ENCODE data around the gene PADI1.

PADI1 gene

DNA sequence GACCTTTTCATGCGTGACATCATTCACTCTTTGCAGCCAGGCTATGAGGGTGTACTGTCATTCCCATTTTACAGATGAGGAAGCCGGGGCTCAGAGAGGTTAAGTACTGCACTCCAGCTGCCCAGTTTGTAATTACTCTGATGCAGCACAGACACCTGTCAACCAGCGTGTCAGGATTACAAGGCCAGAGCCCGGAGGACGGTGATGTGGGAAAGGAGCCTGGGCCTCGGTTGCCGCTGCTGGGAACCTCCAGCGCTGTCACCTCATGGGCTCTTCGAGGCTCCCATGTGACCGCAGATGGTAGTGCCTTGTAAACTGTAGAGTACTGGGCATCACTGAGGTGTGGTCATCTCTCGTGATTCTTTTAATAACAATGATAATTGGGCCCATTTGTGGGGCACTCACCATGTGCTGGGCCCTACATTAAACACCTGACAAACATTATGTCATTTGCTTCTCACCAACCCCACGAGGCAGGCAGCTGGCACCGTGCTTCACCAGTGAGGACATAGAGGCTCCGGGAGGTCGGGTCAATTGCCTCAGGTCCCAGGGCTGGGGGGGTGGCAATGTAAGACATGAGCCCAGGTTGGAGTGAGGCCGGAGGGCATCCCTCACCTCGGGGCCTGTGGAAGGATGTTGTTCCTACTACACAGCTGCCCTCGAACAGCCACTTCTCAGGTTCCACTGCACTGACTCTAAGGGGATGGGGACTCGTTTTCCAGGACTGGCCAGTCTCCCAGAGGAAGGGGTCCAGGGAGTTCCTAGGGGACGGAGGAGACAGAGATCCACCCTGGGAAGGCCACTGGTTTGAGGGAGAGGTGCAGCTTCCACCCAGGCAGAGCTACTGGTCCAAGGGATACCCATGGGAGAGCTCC, 42.8 kb upstream of the PADI1 start:
- TF ChIP-seq, protein P1, sequence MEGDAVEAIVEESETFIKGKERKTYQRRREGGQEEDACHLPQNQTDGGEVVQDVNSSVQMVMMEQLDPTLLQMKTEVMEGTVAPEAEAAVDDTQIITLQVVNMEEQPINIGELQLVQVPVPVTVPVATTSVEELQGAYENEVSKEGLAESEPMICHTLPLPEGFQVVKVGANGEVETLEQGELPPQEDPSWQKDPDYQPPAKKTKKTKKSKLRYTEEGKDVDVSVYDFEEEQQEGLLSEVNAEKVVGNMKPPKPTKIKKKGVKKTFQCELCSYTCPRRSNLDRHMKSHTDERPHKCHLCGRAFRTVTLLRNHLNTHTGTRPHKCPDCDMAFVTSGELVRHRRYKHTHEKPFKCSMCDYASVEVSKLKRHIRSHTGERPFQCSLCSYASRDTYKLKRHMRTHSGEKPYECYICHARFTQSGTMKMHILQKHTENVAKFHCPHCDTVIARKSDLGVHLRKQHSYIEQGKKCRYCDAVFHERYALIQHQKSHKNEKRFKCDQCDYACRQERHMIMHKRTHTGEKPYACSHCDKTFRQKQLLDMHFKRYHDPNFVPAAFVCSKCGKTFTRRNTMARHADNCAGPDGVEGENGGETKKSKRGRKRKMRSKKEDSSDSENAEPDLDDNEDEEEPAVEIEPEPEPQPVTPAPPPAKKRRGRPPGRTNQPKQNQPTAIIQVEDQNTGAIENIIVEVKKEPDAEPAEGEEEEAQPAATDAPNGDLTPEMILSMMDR (IDR thresholded peaks at IDR 0.05), result no peak
- peaks cover 7% of the 10 kb centered on the region for H3K4me1 Mint-ChIP-seq
- peaks cover 11% of the 10 kb centered on the region for H3K9me3 Mint-ChIP-seq
- peak overlapping the region; percentile 61 for H3K27ac Mint-ChIP-seq
- H3K27me3 Mint-ChIP-seq (ENCODE audit: low read depth, poor library complexity), result peaks cover 18% of the 10 kb centered on the region
- DNase-seq, result no peak
- H3K36me3 Mint-ChIP-seq (ENCODE audit: low read depth), result no peaks in the 10 kb centered on the region
- H3K4me3 Mint-ChIP-seq, result no peak overlapping the region

DNA sequence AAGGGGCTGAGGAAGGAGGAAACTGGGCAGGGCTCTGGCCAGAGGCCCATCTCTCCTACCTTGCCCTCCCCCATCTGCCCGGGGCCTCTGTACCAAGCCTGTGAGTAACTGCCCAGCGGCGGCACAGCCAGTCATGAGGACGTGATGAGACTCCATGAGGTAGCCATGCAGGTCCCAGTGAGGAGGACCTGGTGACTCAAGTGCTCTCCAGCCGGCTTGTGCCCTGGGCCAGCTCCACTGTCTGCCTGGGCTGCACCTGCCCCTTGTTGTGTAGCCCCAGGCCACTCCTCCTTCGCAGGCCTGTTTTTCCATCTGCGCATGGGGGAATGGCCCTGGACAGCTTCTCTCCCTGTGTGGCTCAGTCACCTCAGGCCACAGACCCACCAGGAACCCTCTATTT, 42.0 kb upstream of the PADI1 start:
- TF ChIP-seq, protein P1 (IDR thresholded peaks at IDR 0.05), result no peak
- H3K27me3 Mint-ChIP-seq (ENCODE audit: low read depth, poor library complexity), result peaks cover 18% of the 10 kb centered on the region
- H3K4me1 Mint-ChIP-seq, result peaks cover 12% of the 10 kb centered on the region
- H3K36me3 Mint-ChIP-seq (ENCODE audit: low read depth), result no peaks in the 10 kb centered on the region
- H3K27ac Mint-ChIP-seq, result no peak overlapping the region
- no peak for DNase-seq
- no peak overlapping the region for H3K4me3 Mint-ChIP-seq
- peaks cover 3% of the 10 kb centered on the region for H3K9me3 Mint-ChIP-seq

DNA sequence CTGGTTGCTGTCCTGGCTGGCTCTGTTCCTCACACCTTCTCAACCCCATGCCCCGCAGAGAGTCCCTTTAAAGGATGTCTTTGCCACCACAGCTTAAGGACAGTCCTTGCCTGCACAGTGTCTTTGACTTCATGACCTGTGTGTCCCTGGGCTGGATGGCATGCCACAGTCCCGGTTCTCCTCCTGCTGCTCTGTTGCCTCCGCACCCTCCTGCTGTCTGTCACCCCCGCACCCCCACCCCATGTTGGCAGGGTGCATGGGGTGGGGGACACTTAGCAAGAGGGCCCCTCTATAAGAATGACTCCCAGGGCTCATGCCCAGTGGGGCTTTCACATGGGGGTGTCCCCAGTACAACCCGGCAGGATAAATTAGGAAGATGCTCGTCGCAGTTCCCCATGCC, 41.6 kb upstream of the PADI1 start:
- peaks cover 18% of the 10 kb centered on the region for H3K27me3 Mint-ChIP-seq (ENCODE audit: low read depth, poor library complexity)
- TF ChIP-seq, protein P1 (IDR thresholded peaks at IDR 0.05), result no peak
- H3K36me3 Mint-ChIP-seq (ENCODE audit: low read depth), result no peaks in the 10 kb centered on the region
- peaks cover 12% of the 10 kb centered on the region for H3K4me1 Mint-ChIP-seq
- H3K4me3 Mint-ChIP-seq, result no peak overlapping the region
- no peak for DNase-seq
- no peaks in the 10 kb centered on the region for H3K9me3 Mint-ChIP-seq
- no peak overlapping the region for H3K27ac Mint-ChIP-seq

DNA sequence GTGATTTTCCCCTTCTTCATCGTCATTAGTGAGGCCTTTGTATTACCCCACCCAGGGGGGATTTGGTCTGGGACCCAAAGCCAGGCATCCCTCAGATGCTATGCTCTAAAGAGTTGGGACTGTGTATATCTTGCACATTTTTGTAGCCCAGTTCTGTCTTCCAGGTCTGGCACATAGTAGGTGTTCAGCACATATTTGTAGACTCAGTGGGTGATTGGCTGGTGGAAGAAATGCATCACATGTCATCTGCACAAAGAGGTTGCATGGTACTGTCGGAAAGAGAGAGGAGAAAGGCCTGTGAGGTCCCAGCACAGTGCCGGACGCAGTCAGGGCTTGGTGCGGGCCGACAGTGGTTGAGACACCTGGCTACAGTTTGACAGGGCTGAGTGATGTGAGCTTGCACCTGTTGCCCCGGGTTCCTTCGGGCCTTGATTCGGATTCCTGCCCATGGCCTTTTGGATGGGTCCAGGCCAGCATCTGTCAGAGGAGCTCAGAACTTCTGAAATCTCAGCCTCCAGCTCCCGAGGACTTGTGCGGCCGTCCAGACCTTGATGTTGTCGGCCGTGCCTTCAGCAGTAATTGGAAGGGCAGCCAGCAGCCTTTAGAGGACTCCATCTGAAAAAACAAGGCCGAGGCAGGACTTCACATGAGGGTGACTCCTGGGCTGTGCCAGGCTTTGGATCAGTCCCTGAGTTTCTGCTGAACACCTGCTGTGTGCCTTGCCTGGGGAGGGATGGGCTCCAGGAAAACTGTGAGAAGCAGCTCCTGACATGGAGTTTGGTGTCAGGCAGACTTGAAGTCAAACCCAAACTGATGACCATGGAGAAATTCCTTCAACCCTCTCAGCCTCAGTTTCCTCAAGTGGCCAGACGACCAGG, 40.9 kb upstream of the PADI1 start:
- peaks cover 14% of the 10 kb centered on the region for H3K27me3 Mint-ChIP-seq (ENCODE audit: low read depth, poor library complexity)
- no peak overlapping the region for H3K27ac Mint-ChIP-seq
- no peak for DNase-seq
- H3K9me3 Mint-ChIP-seq, result no peaks in the 10 kb centered on the region
- no peak overlapping the region for H3K4me3 Mint-ChIP-seq
- H3K36me3 Mint-ChIP-seq (ENCODE audit: low read depth), result no peaks in the 10 kb centered on the region
- TF ChIP-seq, protein P1 (IDR thresholded peaks at IDR 0.05), result no peak
- H3K4me1 Mint-ChIP-seq, result peaks cover 17% of the 10 kb centered on the region

DNA sequence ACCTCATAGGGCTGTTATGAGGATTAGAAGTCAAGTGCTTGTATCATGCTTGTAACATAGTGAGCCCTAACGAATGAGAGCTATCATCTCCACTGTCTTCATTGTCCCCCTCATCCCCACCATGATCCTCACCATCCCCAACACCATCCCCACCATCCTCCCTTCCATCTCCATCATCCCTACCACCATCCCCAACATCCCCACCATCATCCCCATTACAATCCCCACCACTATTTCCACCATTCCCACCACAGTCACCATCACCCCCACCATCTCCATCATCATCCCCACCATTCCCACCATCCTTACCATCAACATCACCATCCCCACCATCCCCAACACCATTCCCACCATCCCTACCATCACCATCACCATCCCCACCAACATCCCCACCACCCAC, 39.1 kb upstream of the PADI1 start:
- Mint-ChIP-seq H3K36me3 (ENCODE audit: low read depth) (no peaks in the 10 kb centered on the region), H3K27me3 (ENCODE audit: low read depth, poor library complexity) (peaks cover 14% of the 10 kb centered on the region), H3K27ac (no peak overlapping the region), H3K4me1 (peaks cover 23% of the 10 kb centered on the region), H3K9me3 (no peaks in the 10 kb centered on the region), H3K4me3 (no peak overlapping the region)
- TF ChIP-seq, protein P1 (IDR thresholded peaks at IDR 0.05), result no peak
- DNase-seq, result no peak

Measured in nephron progenitor cell (in vitro differentiated cells).